ENCODE measurements around the gene PLEKHJ1. TPM values are rescaled to one million over a fixed set of nuclear protein-coding genes. Genes with fewer than 3 reads are reported as not detected.

The PLEKHJ1 gene
- total and polyA plus RNA-seq, 2 of the 8 experiments (the other 6 are each of a cell fraction or from before 2014, with no cell fraction given): 135 to 187 TPM

DNA sequence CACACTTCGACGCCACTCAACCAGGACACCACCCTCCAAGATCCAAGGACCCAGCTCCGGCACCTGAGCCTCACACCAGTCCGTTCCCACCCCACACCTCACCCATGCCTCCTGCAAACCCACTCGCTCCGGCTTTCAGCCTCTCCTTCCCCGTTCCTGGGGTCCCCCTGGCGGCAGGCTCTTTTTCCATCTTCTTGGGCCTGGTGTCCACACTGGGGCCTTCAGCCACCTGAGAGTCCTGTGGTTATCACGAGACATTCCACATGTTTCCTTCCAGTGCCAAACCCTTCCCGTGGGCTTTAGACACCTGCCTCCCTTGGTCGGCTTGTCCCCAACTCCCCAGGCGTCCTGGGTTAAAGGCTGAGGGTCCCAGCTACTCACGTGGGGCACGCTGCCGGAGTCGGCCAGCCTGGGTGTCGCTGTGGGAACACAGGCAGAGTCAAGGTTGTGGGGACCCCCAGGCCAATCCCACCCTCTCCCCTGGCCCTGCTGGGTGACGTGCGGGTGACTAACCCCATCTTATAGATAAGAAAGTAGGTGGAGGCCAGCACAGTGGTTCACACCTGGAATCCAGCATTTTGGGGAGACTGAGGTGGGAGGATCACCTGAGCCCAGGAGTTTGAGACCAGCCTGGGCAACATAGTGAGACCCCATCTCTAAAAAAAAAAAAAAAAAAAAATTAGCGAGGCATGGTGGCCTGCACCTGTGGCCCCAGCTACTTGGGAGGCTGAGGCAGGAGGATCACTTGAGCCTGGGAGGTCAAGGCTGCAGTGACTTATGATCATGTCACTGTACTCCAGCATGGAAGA is 18.1 kb upstream of the PLEKHJ1 start (continued):
- TF ChIP-seq, protein P1, sequence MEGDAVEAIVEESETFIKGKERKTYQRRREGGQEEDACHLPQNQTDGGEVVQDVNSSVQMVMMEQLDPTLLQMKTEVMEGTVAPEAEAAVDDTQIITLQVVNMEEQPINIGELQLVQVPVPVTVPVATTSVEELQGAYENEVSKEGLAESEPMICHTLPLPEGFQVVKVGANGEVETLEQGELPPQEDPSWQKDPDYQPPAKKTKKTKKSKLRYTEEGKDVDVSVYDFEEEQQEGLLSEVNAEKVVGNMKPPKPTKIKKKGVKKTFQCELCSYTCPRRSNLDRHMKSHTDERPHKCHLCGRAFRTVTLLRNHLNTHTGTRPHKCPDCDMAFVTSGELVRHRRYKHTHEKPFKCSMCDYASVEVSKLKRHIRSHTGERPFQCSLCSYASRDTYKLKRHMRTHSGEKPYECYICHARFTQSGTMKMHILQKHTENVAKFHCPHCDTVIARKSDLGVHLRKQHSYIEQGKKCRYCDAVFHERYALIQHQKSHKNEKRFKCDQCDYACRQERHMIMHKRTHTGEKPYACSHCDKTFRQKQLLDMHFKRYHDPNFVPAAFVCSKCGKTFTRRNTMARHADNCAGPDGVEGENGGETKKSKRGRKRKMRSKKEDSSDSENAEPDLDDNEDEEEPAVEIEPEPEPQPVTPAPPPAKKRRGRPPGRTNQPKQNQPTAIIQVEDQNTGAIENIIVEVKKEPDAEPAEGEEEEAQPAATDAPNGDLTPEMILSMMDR (IDR thresholded peaks at IDR 0.05; ENCODE audit: control extremely low read depth in 1 of 3, insufficient read depth in 1 of 3, low read depth in 1 of 3, low read length in 3 of 3): peak; percentile 65 to 77 (median 76)
- TF ChIP-seq MAX (IDR thresholded peaks at IDR 0.05) (0 out of 2 replicates have a peak, but pooled peaks have one; percentile 31), KDM4A (IDR thresholded peaks at IDR 0.05; ENCODE audit: low read depth, low read length, severe bottlenecking) (no peak), RAD21 (IDR thresholded peaks at IDR 0.05 in 1 of 2, conservative IDR thresholded peaks at IDR 0.05 in 1 of 2; ENCODE audit: low read depth in 2 of 2, low read length in 2 of 2) (peak; percentile 49 to 54), ZNF274 (IDR thresholded peaks at IDR 0.05; ENCODE audit: borderline replicate concordance, extremely low read depth, low read length) (no peak), RNF2 (IDR thresholded peaks at IDR 0.05; ENCODE audit: borderline replicate concordance, low read depth, low read length, missing control alignments, poor library complexity, severe bottlenecking) (no peak)
- TF ChIP-seq, protein P2, sequence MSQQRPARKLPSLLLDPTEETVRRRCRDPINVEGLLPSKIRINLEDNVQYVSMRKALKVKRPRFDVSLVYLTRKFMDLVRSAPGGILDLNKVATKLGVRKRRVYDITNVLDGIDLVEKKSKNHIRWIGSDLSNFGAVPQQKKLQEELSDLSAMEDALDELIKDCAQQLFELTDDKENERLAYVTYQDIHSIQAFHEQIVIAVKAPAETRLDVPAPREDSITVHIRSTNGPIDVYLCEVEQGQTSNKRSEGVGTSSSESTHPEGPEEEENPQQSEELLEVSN (IDR thresholded peaks at IDR 0.05): no peak
